RWPE2 (cell line): ENCODE measurements around the gene GREB1L.

Source experiments
- ATAC-seq: fragments of 200-7000 bp; cut with Tn5 transposase; 3 replicates; pipeline ENCODE4 v1.9.1; 2021; ENCODE audit warnings: low read depth
- DNase-seq: peaks from one replicate; pipeline ENCODE4 v3.0.0-alpha.2; 2020; ENCODE audit warnings: low spot score
- H3K27ac ChIP-seq: fragments of 450-650 bp; 2 replicates; pipeline ENCODE4 v1.5.1; 2017; ENCODE audit warnings: mild to moderate bottlenecking; ENCODE audit not compliant: poor library complexity, severe bottlenecking
- H3K27me3 ChIP-seq: fragments of 250-450 bp; sonication (Bioruptor Pico); 2 replicates; pipeline ENCODE4 v1.5.1; 2021; ENCODE audit warnings: mild to moderate bottlenecking, moderate library complexity; ENCODE audit not compliant: insufficient read depth, poor library complexity, severe bottlenecking
- H3K36me3 ChIP-seq: fragments of 250-450 bp; sonication (Bioruptor Pico); 2 replicates; pipeline ENCODE4 v1.5.1; 2020; ENCODE audit warnings: low read depth, mild to moderate bottlenecking, moderate library complexity
- H3K4me1 ChIP-seq: fragments of 250-450 bp; sonication (Bioruptor Pico); 2 replicates; pipeline ENCODE4 v1.5.1; 2021; ENCODE audit warnings: mild to moderate bottlenecking, moderate library complexity; ENCODE audit not compliant: insufficient read depth, poor library complexity, severe bottlenecking
- H3K4me3 ChIP-seq: fragments of 250-450 bp; sonication (Bioruptor Pico); 2 replicates; pipeline ENCODE4 v1.5.1; 2021; ENCODE audit warnings: mild to moderate bottlenecking, moderate library complexity; ENCODE audit not compliant: severe bottlenecking
- H3K9me3 ChIP-seq: fragments of 250-450 bp; sonication (Bioruptor Pico); 2 replicates; pipeline ENCODE4 v1.5.1; 2021; ENCODE audit warnings: mild to moderate bottlenecking, moderate library complexity; ENCODE audit not compliant: severe bottlenecking
- TF ChIP-seq, protein P1 (sequence below): fragments of 450-650 bp; IDR thresholded peaks from one replicate; pipeline ENCODE4 v1.5.1; 2017; ENCODE audit warnings: mild to moderate bottlenecking, moderate library complexity; ENCODE audit not compliant: poor library complexity, severe bottlenecking

GREB1L gene

GRCh38 chr18:21344860-21345259, 102.8 kb downstream of the GREB1L start:
- no peaks in the 10 kb centered on the region for H3K9me3 ChIP-seq
- ATAC-seq (no peak), DNase-seq (no peak)
- no peak overlapping the region for H3K27ac ChIP-seq
- no peaks in the 10 kb centered on the region for H3K4me1 ChIP-seq
- no peaks in the 10 kb centered on the region for H3K27me3 ChIP-seq
- TF ChIP-seq, protein P1, sequence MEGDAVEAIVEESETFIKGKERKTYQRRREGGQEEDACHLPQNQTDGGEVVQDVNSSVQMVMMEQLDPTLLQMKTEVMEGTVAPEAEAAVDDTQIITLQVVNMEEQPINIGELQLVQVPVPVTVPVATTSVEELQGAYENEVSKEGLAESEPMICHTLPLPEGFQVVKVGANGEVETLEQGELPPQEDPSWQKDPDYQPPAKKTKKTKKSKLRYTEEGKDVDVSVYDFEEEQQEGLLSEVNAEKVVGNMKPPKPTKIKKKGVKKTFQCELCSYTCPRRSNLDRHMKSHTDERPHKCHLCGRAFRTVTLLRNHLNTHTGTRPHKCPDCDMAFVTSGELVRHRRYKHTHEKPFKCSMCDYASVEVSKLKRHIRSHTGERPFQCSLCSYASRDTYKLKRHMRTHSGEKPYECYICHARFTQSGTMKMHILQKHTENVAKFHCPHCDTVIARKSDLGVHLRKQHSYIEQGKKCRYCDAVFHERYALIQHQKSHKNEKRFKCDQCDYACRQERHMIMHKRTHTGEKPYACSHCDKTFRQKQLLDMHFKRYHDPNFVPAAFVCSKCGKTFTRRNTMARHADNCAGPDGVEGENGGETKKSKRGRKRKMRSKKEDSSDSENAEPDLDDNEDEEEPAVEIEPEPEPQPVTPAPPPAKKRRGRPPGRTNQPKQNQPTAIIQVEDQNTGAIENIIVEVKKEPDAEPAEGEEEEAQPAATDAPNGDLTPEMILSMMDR = no peak
- H3K4me3 ChIP-seq = no peak overlapping the region
- no peaks in the 10 kb centered on the region for H3K36me3 ChIP-seq

GRCh38 chr18:21345840-21346239, 103.8 kb downstream of the GREB1L start:
- no peak overlapping the region for H3K4me3 ChIP-seq
- TF ChIP-seq, protein P1 = no peak

DNA sequence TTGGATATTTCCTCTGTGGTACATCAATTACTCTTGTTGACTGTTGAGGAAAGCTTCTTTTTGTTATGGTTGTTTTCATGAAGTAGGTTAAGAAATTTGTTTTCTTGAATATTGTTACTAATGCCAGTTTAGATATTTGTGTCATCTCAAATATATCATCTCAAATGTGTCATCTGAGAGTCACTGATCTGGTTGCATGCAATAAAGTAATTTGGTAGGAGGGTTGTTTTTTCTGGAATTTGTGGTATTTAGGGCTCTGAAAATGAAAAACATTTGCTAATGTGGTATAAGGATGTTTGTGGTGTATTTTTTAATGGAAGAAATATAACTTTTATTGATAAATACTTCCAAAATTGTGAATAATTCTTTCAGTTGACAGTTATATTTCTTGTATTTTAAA, 117.7 kb downstream of the GREB1L start:
- H3K4me3 ChIP-seq = no peak overlapping the region
- no peaks in the 10 kb centered on the region for H3K36me3 ChIP-seq
- no peak overlapping the region for H3K27ac ChIP-seq
- TF ChIP-seq, protein P1 = no peak
- no peaks in the 10 kb centered on the region for H3K4me1 ChIP-seq
- DNase-seq (no peak), ATAC-seq (no peak)
- H3K9me3 ChIP-seq = no peaks in the 10 kb centered on the region
- H3K27me3 ChIP-seq = no peaks in the 10 kb centered on the region

More at GRCh38 chr18:21345840-21346239, 103.8 kb downstream of the GREB1L start:
- no peaks in the 10 kb centered on the region for H3K9me3 ChIP-seq
- no peaks in the 10 kb centered on the region for H3K36me3 ChIP-seq
- no peak for ATAC-seq
- no peaks in the 10 kb centered on the region for H3K4me1 ChIP-seq
- H3K27ac ChIP-seq = no peak overlapping the region
- no peaks in the 10 kb centered on the region for H3K27me3 ChIP-seq
- no peak for DNase-seq

- DNase-seq = no peak
- Histone ChIP-seq H3K36me3 (no peaks in the 10 kb centered on the region), H3K4me3 (no peak overlapping the region), H3K27ac (no peak overlapping the region), H3K9me3 (no peaks in the 10 kb centered on the region), H3K4me1 (no peaks in the 10 kb centered on the region), H3K27me3 (no peaks in the 10 kb centered on the region)
- TF ChIP-seq, protein P1 = no peak
- ATAC-seq = 0 out of 3 replicates have a peak, but pooled peaks have one; percentile 25
Measured at GRCh38 chr18:21361307-21361880, 119.4 kb downstream of the GREB1L start.

GRCh38 chr18:21362831-21363230, 120.8 kb downstream of the GREB1L start:
- TF ChIP-seq, protein P1 = no peak
- Histone ChIP-seq H3K9me3 (no peaks in the 10 kb centered on the region), H3K4me3 (no peak overlapping the region), H3K27me3 (no peaks in the 10 kb centered on the region), H3K4me1 (no peaks in the 10 kb centered on the region), H3K27ac (no peak overlapping the region), H3K36me3 (no peaks in the 10 kb centered on the region)
- no peak for DNase-seq
- ATAC-seq = no peak
